SK-N-SH (cell line): Measurements from ENCODE around the gene TRANK1. TPM values are rescaled to one million over a fixed set of nuclear protein-coding genes. Genes with fewer than 3 reads are reported as not detected.

Source experiments
- CTCF ChIA-PET: fragments of 300-600, 350-600 bp; formaldehyde crosslinking; extraction: SDS; loops from one replicate; lab custom pipeline; 2021; lab: Yijun Ruan, JAX
- POLR2A ChIA-PET: fragments of 350-600 bp; sonication (Branson Sonifier 250); formaldehyde crosslinking; extraction: SDS; loops from one replicate; lab custom pipeline; 2020; ENCODE audit warnings: antibody characterized with exemption, inconsistent platforms; lab: Yijun Ruan, JAX
- DNase-seq: peaks from one replicate; pipeline ENCODE4 v3.0.0; 2012
- H2AFZ ChIP-seq: fragments of 200-600 bp; sonication (generic); 2 replicates; pipeline ENCODE4 v1.8.1; 2016; ENCODE audit warnings: antibody characterized with exemption, mild to moderate bottlenecking, low read depth
- H3F3A ChIP-seq: fragments of 200-600 bp; sonication (generic); replicated peaks from 2 replicates; pipeline ENCODE3; 2016; ENCODE audit warnings: antibody characterized with exemption, mild to moderate bottlenecking; ENCODE audit not compliant: insufficient read depth
- H3K27ac ChIP-seq, 2 experiments: fragments of 200-500 bp in 1 of 2; fragments of 200-600 bp in 1 of 2; sonication (Bioruptor generic) in 1 of 2; sonication (generic), shearing (Covaris generic) in 1 of 2; 2 replicates each; pipeline versions ENCODE4 v1.5.1 to v1.6.1; 2014 to 2016; ENCODE audit warnings: low read depth in 2 of 2, inconsistent platforms in 1 of 2, low read length in 1 of 2, mild to moderate bottlenecking in 1 of 2, mixed read lengths in 1 of 2
- H3K27me3 ChIP-seq: fragments of 200-600 bp; sonication (generic), shearing (Covaris generic); 2 replicates; pipeline ENCODE4 v1.6.1; 2016; ENCODE audit warnings: mixed run types; ENCODE audit not compliant: insufficient read depth
- H3K36me3 ChIP-seq, 2 experiments: fragments of 200-500 bp in 1 of 2; fragments of 200-600 bp in 1 of 2; sonication (Bioruptor generic) in 1 of 2; sonication (generic) in 1 of 2; replicated peaks in 1 of 2; 2 replicates each; pipeline versions ENCODE3 to v1.5.1; 2014 to 2016; ENCODE audit warnings: low read length in 1 of 2, mild to moderate bottlenecking in 1 of 2; ENCODE audit not compliant: insufficient read depth in 2 of 2, control insufficient read depth in 1 of 2
- H3K4me1 ChIP-seq, 2 experiments: fragments of 200-500 bp in 1 of 2; fragments of 200-600 bp in 1 of 2; sonication (Bioruptor generic) in 1 of 2; sonication (generic), shearing (Covaris generic) in 1 of 2; 2 replicates each; pipeline versions ENCODE4 v1.5.1 to v1.6.1; 2014 to 2016; ENCODE audit warnings: low read depth in 1 of 2, low read length in 1 of 2, mixed run types in 1 of 2; ENCODE audit not compliant: insufficient read depth in 2 of 2, control insufficient read depth in 1 of 2
- H3K4me2 ChIP-seq: fragments of 200-600 bp; sonication (generic), shearing (Covaris generic); 2 replicates; pipeline ENCODE4 v1.6.1; 2017; ENCODE audit warnings: mixed run types
- H3K4me3 ChIP-seq, 2 experiments: fragments of 200-500 bp in 1 of 2; fragments of 200-600 bp in 1 of 2; sonication (Bioruptor generic) in 1 of 2; sonication (generic), shearing (Covaris generic) in 1 of 2; 2 replicates each; pipeline versions ENCODE4 v1.5.1 to v1.8.1; 2014 to 2016; ENCODE audit warnings: low read depth in 2 of 2, inconsistent platforms in 1 of 2, low read length in 1 of 2, mild to moderate bottlenecking in 1 of 2, mixed read lengths in 1 of 2, moderate library complexity in 1 of 2
- H3K79me2 ChIP-seq: fragments of 200-600 bp; sonication (generic); 2 replicates; pipeline ENCODE4 v1.8.1; 2017; ENCODE audit warnings: mild to moderate bottlenecking; ENCODE audit not compliant: insufficient read depth
- H3K9ac ChIP-seq: fragments of 200-600 bp; sonication (generic); 2 replicates; pipeline ENCODE4 v1.6.1; 2017; ENCODE audit warnings: mixed run types
- H3K9me2 ChIP-seq: fragments of 200-600 bp; sonication (generic); 2 replicates; pipeline ENCODE4 v1.6.1; 2017; ENCODE audit warnings: mixed run types
- H3K9me3 ChIP-seq: fragments of 200-600 bp; sonication (generic); 2 replicates; pipeline ENCODE4 v1.6.1; 2017; ENCODE audit warnings: mixed run types, mild to moderate bottlenecking, moderate library complexity
- H4K20me1 ChIP-seq: fragments of 200-600 bp; sonication (generic); 2 replicates; pipeline ENCODE4 v1.6.1; 2017; ENCODE audit warnings: mild to moderate bottlenecking, mixed run types; ENCODE audit not compliant: insufficient read depth
- CTCF ChIP-seq: fragments of 200-600 bp; sonication (generic); IDR thresholded peaks from 2 replicates; pipeline ENCODE4 v1.6.1; 2017; ENCODE audit warnings: antibody characterized with exemption, mild to moderate bottlenecking, moderate library complexity
- ELF1 ChIP-seq: IDR thresholded peaks from 2 replicates; pipeline ENCODE4 v1.4.0; 2012
- FOXM1 ChIP-seq: IDR thresholded peaks from 2 replicates; pipeline ENCODE4 v1.4.0; 2012; ENCODE audit warnings: low read depth, mild to moderate bottlenecking
- JUND ChIP-seq: IDR thresholded peaks from 2 replicates; pipeline ENCODE4 v1.4.0; 2012
- RAD21 ChIP-seq: IDR thresholded peaks from 2 replicates; pipeline ENCODE4 v1.6.1; 2012; ENCODE audit warnings: mild to moderate bottlenecking, low read length
- REST ChIP-seq: IDR thresholded peaks from 2 replicates; pipeline ENCODE4 v1.6.1; 2012; ENCODE audit warnings: mild to moderate bottlenecking, low read depth, low read length, moderate library complexity
- RFX5 ChIP-seq: IDR thresholded peaks from 2 replicates; pipeline ENCODE4 v1.6.1; 2012; ENCODE audit warnings: mild to moderate bottlenecking, improper control_type of control experiment, low read length
- SIN3A ChIP-seq: IDR thresholded peaks from 2 replicates; pipeline ENCODE4 v1.6.1; 2012; ENCODE audit warnings: low read depth, mild to moderate bottlenecking, low read length, moderate library complexity, borderline replicate concordance
- SMC3 ChIP-seq: IDR thresholded peaks from 2 replicates; pipeline ENCODE4 v1.6.1; 2012; ENCODE audit warnings: low read depth, low read length, improper control_type of control experiment
- ZBTB33 ChIP-seq: IDR thresholded peaks from 2 replicates; pipeline ENCODE4 v1.4.0; 2012; ENCODE audit warnings: low read depth, borderline replicate concordance
- WGBS: methylation state at CpG from one replicate; pipeline ENCODE4 v1.1.6; 2017; ENCODE audit warnings: low lambda C conversion rate; 5-methylcytosine and 5-hydroxymethylcytosine counted together
- polyA plus RNA-seq, 3 experiments: library from polyadenylated mRNA; depleted of rRNA; stranded (reverse); fragments of >200 nt; gene quantifications; 2 replicates each; pipeline ENCODE4 v1.2.3, GENCODE V29; 2012

Gene TRANK1
- polyA plus RNA-seq, 1 of the 3 experiments (the other 2 are of a cell fraction): 0.16 TPM

- TF ChIP-seq JUND (no peak), ELF1 (no peak), RFX5 (no peak), SIN3A (no peak)
- Histone ChIP-seq H2AFZ (no peak overlapping the region), H3K9ac (no peak overlapping the region), H3K79me2 (no peaks in the 10 kb centered on the region), H3K4me2 (no peak overlapping the region), H3K9me3 (no peaks in the 10 kb centered on the region), H3K27ac (no peak overlapping the region), H3K4me3 (no peak overlapping the region), H4K20me1 (no peaks in the 10 kb centered on the region), H3K4me1 (no peaks in the 10 kb centered on the region), H3K27me3 (no peaks in the 10 kb centered on the region), H3K9me2 (no peaks in the 10 kb centered on the region), H3K36me3 (no peaks in the 10 kb centered on the region), H3F3A (no peaks in the 10 kb centered on the region)
- ChIA-PET POLR2A (no interaction called here), CTCF (interaction anchor here (1.1 to 1.7 kb wide), 3 partner anchors 9 to 112 kb away, joined by 4 to 15 read pairs (median 6); no protein-coding TSS in a partner anchor)
- WGBS: 37% methylated on average over 1 of the region's 1 CpG
- DNase-seq: no peak
These were observed 98.4 kb downstream of the TRANK1 start for GRCh38 chr3:36846406-36846805.

- 57% methylated on average over 4 of the region's 4 CpGs for WGBS
- ChIA-PET POLR2A (no interaction called here), CTCF (interaction anchor here (0.9 to 1.1 kb wide), 5 partner anchors 9 to 126 kb away, joined by 3 to 4 read pairs (median 4); no protein-coding TSS in a partner anchor)
- H3K27me3 ChIP-seq: no peaks in the 10 kb centered on the region
- no peak overlapping the region; a peak in 1 of 4 replicates for H3K4me3 ChIP-seq
- H3K4me1 ChIP-seq: peaks cover 0 to 2% of the 10 kb centered on the region in 2 experiments; a peak in 1 of 4 replicates
- H3K9ac ChIP-seq: no peak overlapping the region
- no peaks in the 10 kb centered on the region for H3K79me2 ChIP-seq
- H3K27ac ChIP-seq: no peak overlapping the region
- H3F3A ChIP-seq: no peaks in the 10 kb centered on the region
- peak; percentile 35 for TF ChIP-seq RAD21
- TF ChIP-seq CTCF: peak; percentile 55
- no peak for TF ChIP-seq FOXM1
- no peak for TF ChIP-seq ZBTB33
- no peak for TF ChIP-seq REST
- peak; percentile 37; the same call in 1 of the 2 replicates for TF ChIP-seq SMC3
- no peak overlapping the region for H3K4me2 ChIP-seq
- H2AFZ ChIP-seq: no peak overlapping the region
- no peaks in the 10 kb centered on the region for H4K20me1 ChIP-seq
- DNase-seq: peak; percentile 43
- no peaks in the 10 kb centered on the region for H3K9me3 ChIP-seq
- no peaks in the 10 kb centered on the region for H3K36me3 ChIP-seq
- no peaks in the 10 kb centered on the region for H3K9me2 ChIP-seq
These were observed 101.5 kb downstream of the TRANK1 start for GRCh38 chr3:36843065-36844051.
